IPS DF 6.9 (cell line): ENCODE results near the gene NALCN.

Experiments
- DNase-seq: peaks from one replicate; pipeline ENCODE4 v3.0.0-alpha.2; 2013; ENCODE audit warnings: low read depth, low spot score
- H3K27ac ChIP-seq: one replicate; pipeline ENCODE4 v1.5.1; 2013; ENCODE audit warnings: low read length, control low read depth
- H3K27me3 ChIP-seq: 2 replicates; pipeline ENCODE4 v1.6.1; 2013; ENCODE audit warnings: mild to moderate bottlenecking, low read length; ENCODE audit not compliant: control insufficient read depth, insufficient read depth
- H3K36me3 ChIP-seq: 2 replicates; pipeline ENCODE4 v1.6.1; 2013; ENCODE audit warnings: low read length; ENCODE audit not compliant: control insufficient read depth, insufficient read depth
- H3K4me1 ChIP-seq: 2 replicates; pipeline ENCODE4 v1.6.1; 2013; ENCODE audit warnings: low read length; ENCODE audit not compliant: control insufficient read depth, insufficient read depth
- H3K4me3 ChIP-seq: 2 replicates; pipeline ENCODE4 v1.5.1; 2013; ENCODE audit warnings: mild to moderate bottlenecking, low read length
- H3K9me3 ChIP-seq: 2 replicates; pipeline ENCODE4 v1.6.1; 2013; ENCODE audit warnings: low read length, inconsistent platforms; ENCODE audit not compliant: control insufficient read depth, insufficient read depth
- WGBS: extraction: QIAGEN DNeasy Blood & Tissue Kit; methylation state at CpG from one replicate; pipeline ENCODE4 v1.1.7; 2013; ENCODE audit warnings: mixed read lengths, missing lambda C conversion rate; ENCODE audit not compliant: insufficient read length, insufficient coverage; 5-methylcytosine and 5-hydroxymethylcytosine counted together

The NALCN gene

DNA sequence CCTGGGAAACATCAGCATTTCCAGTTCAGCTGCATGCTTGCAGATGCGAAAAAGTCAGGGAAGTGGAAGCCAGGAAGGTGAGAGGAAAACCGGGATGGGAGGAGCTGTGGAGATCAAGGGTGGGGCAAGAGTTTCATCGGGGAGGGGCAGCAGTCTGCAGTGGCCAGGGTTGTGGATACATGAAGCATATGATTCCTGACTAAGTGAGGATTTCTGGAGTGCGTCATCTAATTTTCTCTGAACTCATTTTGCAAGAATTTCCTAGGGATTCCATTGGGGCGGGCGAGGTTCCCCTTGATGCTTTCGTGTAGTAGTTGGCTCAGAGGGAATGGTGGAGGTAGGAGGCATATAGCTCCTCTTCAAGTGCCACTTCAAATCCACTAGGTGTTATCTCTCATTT, 397.6 kb downstream of the NALCN start:
- DNase-seq: no peak
- no CpG with 5 or more reads among the region's 7 CpGs for WGBS
- Histone ChIP-seq H3K36me3 (no peaks in the 10 kb centered on the region), H3K4me3 (no peak overlapping the region), H3K4me1 (no peaks in the 10 kb centered on the region; the same call in 1 of the 2 replicates), H3K27me3 (no peaks in the 10 kb centered on the region), H3K9me3 (no peaks in the 10 kb centered on the region), H3K27ac (no peak overlapping the region)

DNA sequence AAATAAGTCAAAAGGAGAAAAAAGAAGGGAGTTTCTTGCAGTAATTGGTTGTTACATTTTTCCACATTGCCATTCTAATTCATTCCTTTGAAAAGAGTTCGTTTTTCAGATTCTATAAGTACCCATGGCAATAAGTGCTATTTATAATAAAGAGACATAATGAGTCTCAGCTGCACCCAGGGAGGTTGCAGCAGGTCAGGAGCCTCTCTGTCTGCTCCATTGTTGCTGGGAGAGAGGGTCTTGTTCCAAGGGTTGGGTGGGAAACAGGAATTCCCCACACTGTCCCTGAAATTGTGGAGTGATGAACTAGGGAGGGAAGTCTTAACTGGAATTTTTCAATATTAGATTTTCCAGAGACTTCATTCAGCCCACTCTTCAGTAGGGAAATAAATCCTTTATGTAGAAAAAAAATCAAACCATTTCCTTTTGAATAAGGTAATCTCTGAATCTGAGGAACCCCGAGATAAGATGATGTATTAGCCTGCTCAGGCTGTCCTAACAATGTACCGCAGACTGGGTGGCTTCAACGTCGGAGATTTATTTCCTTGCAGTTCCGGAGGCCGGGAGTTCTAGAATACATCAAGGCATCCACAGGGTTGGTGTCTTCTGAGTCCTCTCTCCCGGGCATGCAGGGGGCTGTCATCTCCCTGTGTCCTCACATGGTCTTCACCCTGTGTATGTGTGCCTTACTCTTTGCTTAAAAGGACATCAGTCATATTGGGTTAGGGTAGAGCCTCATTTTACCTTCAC, 399.0 kb downstream of the NALCN start:
- no peak for DNase-seq
- Histone ChIP-seq H3K36me3 (no peaks in the 10 kb centered on the region), H3K27ac (no peak overlapping the region), H3K27me3 (no peaks in the 10 kb centered on the region), H3K9me3 (no peaks in the 10 kb centered on the region), H3K4me3 (no peak overlapping the region), H3K4me1 (no peaks in the 10 kb centered on the region; the same call in 1 of the 2 replicates)
- WGBS: no CpG with 5 or more reads among the region's 8 CpGs

DNA sequence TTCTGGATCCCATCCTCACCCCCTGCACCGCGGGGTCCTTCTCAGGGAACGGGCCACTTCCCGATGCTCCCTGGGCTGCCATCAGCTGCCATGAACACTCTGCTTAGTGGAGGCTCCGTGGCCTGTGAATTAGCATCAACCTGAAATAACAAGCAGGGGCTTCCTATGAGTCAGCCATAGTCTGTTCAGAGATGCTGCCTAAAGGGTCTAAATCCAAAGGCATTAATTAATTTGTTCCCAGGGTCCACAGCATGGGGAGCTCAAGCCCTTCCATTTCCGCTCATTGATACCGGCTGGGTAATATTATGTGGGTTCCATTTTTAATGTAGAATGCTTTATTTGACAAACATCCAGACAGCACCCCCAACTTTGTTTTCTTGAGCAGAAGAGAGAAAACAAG, 399.8 kb downstream of the NALCN start:
- no CpG with 5 or more reads among the region's 7 CpGs for WGBS
- no peaks in the 10 kb centered on the region for H3K36me3 ChIP-seq
- no peak for DNase-seq
- H3K27me3 ChIP-seq: no peaks in the 10 kb centered on the region
- no peaks in the 10 kb centered on the region; the same call in 1 of the 2 replicates for H3K4me1 ChIP-seq
- no peaks in the 10 kb centered on the region for H3K9me3 ChIP-seq
- H3K27ac ChIP-seq: no peak overlapping the region
- H3K4me3 ChIP-seq: no peak overlapping the region

DNA sequence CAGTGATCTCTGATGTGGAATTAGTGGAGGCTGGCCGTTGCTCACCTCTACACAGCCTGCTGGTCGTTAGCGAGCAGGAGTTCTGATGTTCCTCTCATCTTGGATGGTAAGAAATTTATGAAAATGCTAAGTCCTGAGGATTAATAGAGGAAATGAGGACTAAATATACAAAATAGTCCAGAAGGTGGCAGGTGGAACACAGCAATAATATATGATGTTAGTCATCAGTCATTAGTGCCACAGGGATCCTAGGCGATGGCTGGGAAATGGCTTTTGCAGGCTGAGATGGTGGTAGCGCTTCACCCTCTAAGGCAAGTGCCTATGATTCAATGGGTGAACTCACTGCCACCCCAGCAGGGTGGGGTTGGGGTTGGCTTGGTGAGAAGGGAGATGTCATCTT, 403.1 kb downstream of the NALCN start:
- H3K36me3 ChIP-seq: no peaks in the 10 kb centered on the region
- no peaks in the 10 kb centered on the region for H3K27me3 ChIP-seq
- WGBS: no CpG with 5 or more reads among the region's 5 CpGs
- no peaks in the 10 kb centered on the region; the same call in 1 of the 2 replicates for H3K4me1 ChIP-seq
- DNase-seq: no peak
- H3K4me3 ChIP-seq: no peak overlapping the region
- no peak overlapping the region for H3K27ac ChIP-seq
- H3K9me3 ChIP-seq: no peaks in the 10 kb centered on the region

DNA sequence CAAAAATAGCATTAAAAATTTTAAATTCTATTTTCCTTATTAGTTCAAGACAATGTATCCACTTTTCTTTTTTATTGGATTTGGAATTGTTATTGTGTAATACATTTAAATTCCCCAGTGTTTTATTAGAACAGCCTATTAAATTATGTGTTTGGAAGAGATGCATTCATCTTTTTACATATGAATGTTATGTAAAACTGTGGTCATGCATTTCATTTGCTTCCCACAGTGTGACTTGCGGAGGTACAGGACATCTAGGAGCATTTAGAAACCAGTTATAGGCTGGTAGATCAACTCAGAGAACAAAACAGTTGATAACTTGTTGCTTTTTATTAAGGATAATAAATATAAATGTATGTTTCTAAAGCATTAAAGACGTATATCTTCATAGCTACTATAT, 406.2 kb downstream of the NALCN start:
- Histone ChIP-seq H3K27ac (no peak overlapping the region), H3K36me3 (no peaks in the 10 kb centered on the region), H3K4me1 (no peaks in the 10 kb centered on the region; the same call in 1 of the 2 replicates), H3K27me3 (no peaks in the 10 kb centered on the region), H3K4me3 (no peak overlapping the region), H3K9me3 (no peaks in the 10 kb centered on the region)
- WGBS: no CpG with 5 or more reads among the region's 2 CpGs
- no peak for DNase-seq

DNA sequence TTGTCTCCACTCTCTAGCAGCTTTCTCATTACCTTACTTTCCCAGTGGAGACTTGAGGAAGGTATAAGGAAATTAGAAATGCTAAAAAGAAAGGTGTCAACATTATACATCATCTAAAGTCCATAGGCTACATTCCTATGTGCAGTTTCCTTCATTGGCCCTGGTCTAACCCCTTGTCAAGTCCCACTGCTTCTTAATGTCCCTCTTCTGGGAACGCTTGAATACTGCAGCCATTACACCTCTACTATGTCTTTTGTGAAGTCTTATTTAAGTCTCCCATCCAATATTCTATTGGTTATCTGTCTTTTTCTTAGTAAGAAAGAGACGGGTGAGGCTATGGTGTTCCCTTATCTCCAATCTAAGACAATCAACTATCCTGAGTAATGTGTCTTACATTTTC, 409.1 kb downstream of the NALCN start:
- Histone ChIP-seq H3K36me3 (no peaks in the 10 kb centered on the region), H3K4me1 (no peaks in the 10 kb centered on the region), H3K4me3 (no peak overlapping the region), H3K27me3 (no peaks in the 10 kb centered on the region), H3K27ac (no peak overlapping the region), H3K9me3 (no peaks in the 10 kb centered on the region)
- DNase-seq: no peak
- WGBS: no CpG with 5 or more reads among the region's 2 CpGs
